Colonic mucosa (tissue), 4 donors: Measurements from ENCODE around the gene SCN1B. TPM values are rescaled to one million over a fixed set of nuclear protein-coding genes. Genes with fewer than 3 reads are reported as not detected.
A peak's percentile ranks its signal among the peaks of the same experiment; 100 is the strongest.

Experiments used
- DNase-seq: peaks from one replicate; pipeline ENCODE4 v3.0.0-alpha.2; 2020
- H3K27ac ChIP-seq: fragments of 200-600 bp; one replicate; pipeline ENCODE4 v1.8.0; 2021
- H3K27me3 ChIP-seq: fragments of 200-600 bp; one replicate; pipeline ENCODE4 v1.8.0; 2021
- H3K36me3 ChIP-seq: fragments of 200-600 bp; one replicate; pipeline ENCODE4 v1.8.0; 2021
- H3K4me1 ChIP-seq: fragments of 200-600 bp; one replicate; pipeline ENCODE4 v1.8.0; 2021; ENCODE audit warnings: mild to moderate bottlenecking
- H3K4me3 ChIP-seq: fragments of 200-600 bp; one replicate; pipeline ENCODE4 v1.8.0; 2021
- H3K9ac ChIP-seq, 2 donors: one replicate each; pipeline ENCODE4 v1.7.0; 2013; ENCODE audit warnings: control low read depth in 2 of 2, low read depth in 2 of 2, low read length in 2 of 2
- H3K9me3 ChIP-seq: fragments of 200-600 bp; one replicate; pipeline ENCODE4 v1.8.0; 2021
- CTCF ChIP-seq: fragments of 200-600 bp; IDR thresholded peaks from one replicate; pipeline ENCODE4 v1.8.0; 2022; ENCODE audit warnings: antibody characterized with exemption, mild to moderate bottlenecking
- intact Hi-C: fragments of 100-400 bp; cut with DNase I; formaldehyde crosslinking; loops from one replicate; pipeline ENCODE4 v1.14.1; 2022
- total RNA-seq, 2 donors: library from RNA; stranded (reverse); fragmentation: NEBNext Ultra II Directional in 1 of 2; extraction: Animal tissue kit (Norgen Biotek cat#: 25700) in 1 of 2; gene quantifications; one replicate each; pipeline ENCODE4 v1.2.1, GENCODE V29; 2021
- donor health status: healthy.
- donor health status: DM: no; HTN: no; CAD: no.
- donor health status: DM: no; HTN: no; CAD: no.

Gene SCN1B
- total RNA-seq, 2 donors from 2014 or later, result 1.8 to 2.1 TPM

- TF ChIP-seq CTCF, result peak; percentile 89
- intact Hi-C loops, result loop anchor here (2.0 to 10.0 kb wide), 2 partner anchors 74 to 158 kb away; partner anchors contain the start of gene FAM187B
Measured at GRCh38 chr19:35066691-35067563, 36.7 kb downstream of the SCN1B start.

GRCh38 chr19:35068941-35069634 lies 38.8 kb downstream of the SCN1B start:
- H3K9ac ChIP-seq, result no peak overlapping the region
- intact Hi-C loops, result loop anchor here (10.0 kb wide), 1 partner anchor 156 kb away; the partner anchor contains the start of gene FAM187B
- DNase-seq, result no peak
- H3K4me1 ChIP-seq, result no peaks in the 10 kb centered on the region
- no peaks in the 10 kb centered on the region for H3K27me3 ChIP-seq
- no peaks in the 10 kb centered on the region for H3K9me3 ChIP-seq
- H3K27ac ChIP-seq, result no peak overlapping the region
- H3K4me3 ChIP-seq, result no peak overlapping the region
- TF ChIP-seq CTCF, result no peak
- H3K36me3 ChIP-seq, result no peaks in the 10 kb centered on the region

More at GRCh38 chr19:35066691-35067563, 36.7 kb downstream of the SCN1B start:
- Histone ChIP-seq H3K27me3 (no peaks in the 10 kb centered on the region), H3K27ac (no peak overlapping the region), H3K36me3 (no peaks in the 10 kb centered on the region), H3K4me1 (no peaks in the 10 kb centered on the region), H3K9ac (no peak overlapping the region), H3K9me3 (no peaks in the 10 kb centered on the region), H3K4me3 (no peak overlapping the region)
- peak; percentile 93 for DNase-seq

GRCh38 chr19:35069696-35070095 lies 39.4 kb downstream of the SCN1B start:
- TF ChIP-seq CTCF, result no peak
- H3K27ac ChIP-seq, result no peak overlapping the region
- no peak overlapping the region for H3K9ac ChIP-seq
- H3K4me3 ChIP-seq, result no peak overlapping the region
- no peaks in the 10 kb centered on the region for H3K27me3 ChIP-seq
- no peaks in the 10 kb centered on the region for H3K4me1 ChIP-seq
- intact Hi-C loops, result loop anchor here (10.0 kb wide), 1 partner anchor 155 kb away; the partner anchor contains the start of gene FAM187B
- no peaks in the 10 kb centered on the region for H3K9me3 ChIP-seq
- H3K36me3 ChIP-seq, result no peaks in the 10 kb centered on the region
- DNase-seq, result no peak

- no peak overlapping the region for H3K4me3 ChIP-seq
- no peaks in the 10 kb centered on the region for H3K36me3 ChIP-seq
- no peak for DNase-seq
- no peaks in the 10 kb centered on the region for H3K9me3 ChIP-seq
- H3K27me3 ChIP-seq, result no peaks in the 10 kb centered on the region
- H3K4me1 ChIP-seq, result no peaks in the 10 kb centered on the region
- H3K9ac ChIP-seq, result no peak overlapping the region
- no peak for TF ChIP-seq CTCF
- no peak overlapping the region for H3K27ac ChIP-seq
- intact Hi-C loops, result no loop called here
Measured at GRCh38 chr19:35070471-35070870, 40.2 kb downstream of the SCN1B start.

GRCh38 chr19:35073516-35073915 lies 43.2 kb downstream of the SCN1B start:
- H3K9ac ChIP-seq, result no peak overlapping the region
- no peak overlapping the region for H3K4me3 ChIP-seq
- intact Hi-C loops, result no loop called here
- no peak overlapping the region for H3K27ac ChIP-seq
- no peaks in the 10 kb centered on the region for H3K9me3 ChIP-seq
- TF ChIP-seq CTCF, result no peak
- H3K27me3 ChIP-seq, result no peaks in the 10 kb centered on the region
- no peaks in the 10 kb centered on the region for H3K36me3 ChIP-seq
- H3K4me1 ChIP-seq, result no peaks in the 10 kb centered on the region
- no peak for DNase-seq
